ENCODE measurements around the gene ENOX2. TPM values are rescaled to one million over a fixed set of nuclear protein-coding genes. Genes with fewer than 3 reads are reported as not detected.

Gene ENOX2
- total RNA-seq, 1 donor from 2014 or later, result 14.0 TPM

- no peak overlapping the region for H3K4me3 Mint-ChIP-seq (ENCODE audit: unreplicated experiment)
- H3K27me3 Mint-ChIP-seq (ENCODE audit: unreplicated experiment), result no peaks in the 10 kb centered on the region
- no peak for DNase-seq (ENCODE audit: low spot score)
- no peaks in the 10 kb centered on the region for H3K9me3 Mint-ChIP-seq (ENCODE audit: unreplicated experiment)
- TF ChIP-seq CTCF (IDR thresholded peaks at IDR 0.05; ENCODE audit: unreplicated experiment), result no peak
- H3K27ac Mint-ChIP-seq (ENCODE audit: unreplicated experiment), result no peak overlapping the region
- no peaks in the 10 kb centered on the region for H3K36me3 Mint-ChIP-seq (ENCODE audit: low read depth, unreplicated experiment)
- peaks cover 3% of the 10 kb centered on the region for H3K4me1 Mint-ChIP-seq (ENCODE audit: unreplicated experiment)
Measured at GRCh38 chrX:130848763-130849162, 54.2 kb downstream of the ENOX2 start.

GRCh38 chrX:130846746-130847145 lies 56.3 kb downstream of the ENOX2 start:
- no peaks in the 10 kb centered on the region for H3K9me3 Mint-ChIP-seq (ENCODE audit: unreplicated experiment)

GRCh38 chrX:130841776-130842175 lies 61.2 kb downstream of the ENOX2 start:
- Mint-ChIP-seq H3K36me3 (ENCODE audit: low read depth, unreplicated experiment) (no peaks in the 10 kb centered on the region), H3K4me1 (ENCODE audit: unreplicated experiment) (no peaks in the 10 kb centered on the region), H3K9me3 (ENCODE audit: unreplicated experiment) (no peaks in the 10 kb centered on the region), H3K27ac (ENCODE audit: unreplicated experiment) (no peak overlapping the region), H3K27me3 (ENCODE audit: unreplicated experiment) (no peaks in the 10 kb centered on the region), H3K4me3 (ENCODE audit: unreplicated experiment) (no peak overlapping the region)
- no peak for DNase-seq (ENCODE audit: low spot score)
- no peak for TF ChIP-seq CTCF (IDR thresholded peaks at IDR 0.05; ENCODE audit: unreplicated experiment)

More at GRCh38 chrX:130846746-130847145, 56.3 kb downstream of the ENOX2 start:
- no peak overlapping the region for H3K27ac Mint-ChIP-seq (ENCODE audit: unreplicated experiment)
- DNase-seq (ENCODE audit: low spot score), result no peak
- H3K36me3 Mint-ChIP-seq (ENCODE audit: low read depth, unreplicated experiment), result no peaks in the 10 kb centered on the region
- peaks cover 3% of the 10 kb centered on the region for H3K4me1 Mint-ChIP-seq (ENCODE audit: unreplicated experiment)
- TF ChIP-seq CTCF (IDR thresholded peaks at IDR 0.05; ENCODE audit: unreplicated experiment), result no peak
- no peaks in the 10 kb centered on the region for H3K27me3 Mint-ChIP-seq (ENCODE audit: unreplicated experiment)
- no peak overlapping the region for H3K4me3 Mint-ChIP-seq (ENCODE audit: unreplicated experiment)

GRCh38 chrX:130840345-130840744 lies 62.7 kb downstream of the ENOX2 start:
- no peaks in the 10 kb centered on the region for H3K27me3 Mint-ChIP-seq (ENCODE audit: unreplicated experiment)
- H3K4me3 Mint-ChIP-seq (ENCODE audit: unreplicated experiment), result no peak overlapping the region
- H3K27ac Mint-ChIP-seq (ENCODE audit: unreplicated experiment), result no peak overlapping the region
- no peaks in the 10 kb centered on the region for H3K36me3 Mint-ChIP-seq (ENCODE audit: low read depth, unreplicated experiment)
- no peak for TF ChIP-seq CTCF (IDR thresholded peaks at IDR 0.05; ENCODE audit: unreplicated experiment)
- DNase-seq (ENCODE audit: low spot score), result no peak
- no peaks in the 10 kb centered on the region for H3K4me1 Mint-ChIP-seq (ENCODE audit: unreplicated experiment)
- H3K9me3 Mint-ChIP-seq (ENCODE audit: unreplicated experiment), result no peaks in the 10 kb centered on the region

GRCh38 chrX:130836447-130836846 lies 66.6 kb downstream of the ENOX2 start:
- no peak overlapping the region for H3K27ac Mint-ChIP-seq (ENCODE audit: unreplicated experiment)
- TF ChIP-seq CTCF (IDR thresholded peaks at IDR 0.05; ENCODE audit: unreplicated experiment), result no peak
- H3K27me3 Mint-ChIP-seq (ENCODE audit: unreplicated experiment), result no peaks in the 10 kb centered on the region
- no peak overlapping the region for H3K4me3 Mint-ChIP-seq (ENCODE audit: unreplicated experiment)
- DNase-seq (ENCODE audit: low spot score), result no peak
- H3K9me3 Mint-ChIP-seq (ENCODE audit: unreplicated experiment), result no peaks in the 10 kb centered on the region
- H3K4me1 Mint-ChIP-seq (ENCODE audit: unreplicated experiment), result peaks cover 22% of the 10 kb centered on the region
- no peaks in the 10 kb centered on the region for H3K36me3 Mint-ChIP-seq (ENCODE audit: low read depth, unreplicated experiment)
